Neural cell (in vitro differentiated cells): ENCODE measurements around the gene GCFC2. TPM values are rescaled to one million over a fixed set of nuclear protein-coding genes. Genes with fewer than 3 reads are reported as not detected.

Experiments
- H2AFZ ChIP-seq: fragments of 200-600, 300-800 bp; sonication (generic), shearing (Covaris generic); 2 replicates; pipeline ENCODE4 v1.6.0; 2014; ENCODE audit warnings: low read depth, mild to moderate bottlenecking, antibody characterized with exemption, low read length, moderate library complexity
- H3F3A ChIP-seq: fragments of 200-600 bp; shearing (Covaris generic); 2 replicates; pipeline ENCODE4 v1.6.1; 2016; ENCODE audit warnings: mild to moderate bottlenecking, moderate library complexity, mixed read lengths, antibody characterized with exemption, low read length; ENCODE audit not compliant: insufficient read depth, poor library complexity, severe bottlenecking
- H3K27ac ChIP-seq: fragments of 200-600, 300-800 bp; sonication (generic), shearing (Covaris generic); 2 replicates; pipeline ENCODE4 v1.5.1; 2014; ENCODE audit warnings: mild to moderate bottlenecking, low read length, moderate library complexity
- H3K27me3 ChIP-seq: fragments of 300-800, 200-600 bp; sonication (generic), shearing (Covaris generic); 2 replicates; pipeline ENCODE4 v1.6.0; 2014; ENCODE audit warnings: mild to moderate bottlenecking, low read depth, low read length, moderate library complexity; ENCODE audit not compliant: insufficient read depth
- H3K36me3 ChIP-seq: fragments of 300-800, 200-600 bp; sonication (generic), shearing (Covaris generic); 2 replicates; pipeline ENCODE4 v1.5.1; 2014; ENCODE audit warnings: mild to moderate bottlenecking, antibody characterized with exemption, low read length, moderate library complexity; ENCODE audit not compliant: insufficient read depth
- H3K4me2 ChIP-seq: fragments of 300-800, 200-600 bp; sonication (generic), shearing (Covaris generic); 2 replicates; pipeline ENCODE4 v1.6.0; 2014; ENCODE audit warnings: mild to moderate bottlenecking, low read length
- H3K4me3 ChIP-seq: fragments of 300-800, 200-600 bp; sonication (generic), shearing (Covaris generic); 2 replicates; pipeline ENCODE4 v1.5.1; 2014; ENCODE audit warnings: mild to moderate bottlenecking, low read length, moderate library complexity
- H3K79me2 ChIP-seq: fragments of 200-600 bp; shearing (Covaris generic); replicated peaks from 2 replicates; pipeline ENCODE4 v1.6.0; 2014; ENCODE audit warnings: mild to moderate bottlenecking, low read length, moderate library complexity; ENCODE audit not compliant: insufficient read depth
- H3K9ac ChIP-seq: fragments of 300-800, 200-600 bp; sonication (generic), shearing (Covaris generic); 2 replicates; pipeline ENCODE4 v1.6.1; 2016; ENCODE audit warnings: mild to moderate bottlenecking, low read length, mixed read lengths
- H3K9me2 ChIP-seq: fragments of 200-600 bp; shearing (Covaris generic); 2 replicates; pipeline ENCODE4 v1.6.1; 2016; ENCODE audit warnings: mild to moderate bottlenecking, low read length, mixed read lengths; ENCODE audit not compliant: insufficient read depth
- H3K9me3 ChIP-seq: fragments of 200-600, 300-800 bp; sonication (generic), shearing (Covaris generic); 2 replicates; pipeline ENCODE4 v1.6.1; 2016; ENCODE audit warnings: mild to moderate bottlenecking, mixed run types, low read length, moderate library complexity, mixed read lengths
- H4K20me1 ChIP-seq: fragments of 200-600 bp; shearing (Covaris generic); 2 replicates; pipeline ENCODE4 v1.6.1; 2016; ENCODE audit warnings: mild to moderate bottlenecking, mixed run types; ENCODE audit not compliant: insufficient read depth
- CTCF ChIP-seq: fragments of 450-650 bp; IDR thresholded peaks from 2 replicates; pipeline ENCODE4 v1.5.1; 2014; ENCODE audit warnings: antibody characterized with exemption, mild to moderate bottlenecking, moderate library complexity; ENCODE audit not compliant: poor library complexity, severe bottlenecking
- EP300 ChIP-seq: fragments of 450-650 bp; conservative IDR thresholded peaks from 2 replicates; pipeline ENCODE4 v1.6.1; 2014; ENCODE audit warnings: antibody characterized with exemption, mild to moderate bottlenecking, moderate library complexity; ENCODE audit not compliant: poor library complexity, severe bottlenecking
- EZH2 ChIP-seq: fragments of 200-600, 300-800 bp; shearing (Covaris generic), sonication (generic); IDR thresholded peaks from 2 replicates; pipeline ENCODE4 v1.6.1; 2014; ENCODE audit warnings: antibody characterized with exemption, low read length, borderline replicate concordance, mild to moderate bottlenecking; ENCODE audit not compliant: insufficient read depth, poor library complexity, severe bottlenecking
- MXI1 ChIP-seq: fragments of 450-650 bp; conservative IDR thresholded peaks from 2 replicates; pipeline ENCODE4 v1.6.1; 2014; ENCODE audit warnings: antibody characterized with exemption, mild to moderate bottlenecking; ENCODE audit not compliant: poor library complexity, severe bottlenecking
- POLR2AphosphoS5 ChIP-seq: IDR thresholded peaks from 2 replicates; pipeline ENCODE4 v1.6.1; 2012
- RAD21 ChIP-seq: fragments of 450-650 bp; conservative IDR thresholded peaks from 2 replicates; pipeline ENCODE4 v1.6.1; 2014; ENCODE audit warnings: antibody characterized with exemption, mild to moderate bottlenecking, moderate library complexity
- SMC3 ChIP-seq: fragments of 450-650 bp; conservative IDR thresholded peaks from 2 replicates; pipeline ENCODE4 v1.6.1; 2014; ENCODE audit warnings: antibody characterized with exemption, mild to moderate bottlenecking, moderate library complexity; ENCODE audit not compliant: poor library complexity
- TAF1 ChIP-seq: IDR thresholded peaks from 2 replicates; pipeline ENCODE4 v1.6.1; 2012; ENCODE audit warnings: low read depth
- polyA plus RNA-seq: library from polyadenylated mRNA; depleted of rRNA; stranded (reverse); fragments of >200 nt; gene quantifications from 2 replicates; pipeline ENCODE4 v1.2.3, GENCODE V29; 2014
- TF ChIP-seq, protein P1 (sequence below): IDR thresholded peaks from 2 replicates; pipeline ENCODE4 v1.6.1; 2012; ENCODE audit warnings: borderline replicate concordance

GCFC2 gene
- polyA plus RNA-seq, 1 donor from 2014 or later: 2.5 TPM

- Histone ChIP-seq H3K9ac (no peak overlapping the region), H3K4me3 (no peak overlapping the region), H3K79me2 (no peaks in the 10 kb centered on the region), H3K27ac (no peak overlapping the region), H3K27me3 (no peaks in the 10 kb centered on the region), H3K36me3 (no peaks in the 10 kb centered on the region), H3K4me2 (no peak overlapping the region), H3K9me3 (no peaks in the 10 kb centered on the region), H4K20me1 (no peaks in the 10 kb centered on the region), H3K9me2 (no peaks in the 10 kb centered on the region), H2AFZ (no peak overlapping the region), H3F3A (no peaks in the 10 kb centered on the region)
- no peak for TF ChIP-seq MXI1
- no peak for TF ChIP-seq CTCF
- TF ChIP-seq EZH2: no peak
- no peak for TF ChIP-seq RAD21
- TF ChIP-seq TAF1: no peak
- TF ChIP-seq, protein P1, sequence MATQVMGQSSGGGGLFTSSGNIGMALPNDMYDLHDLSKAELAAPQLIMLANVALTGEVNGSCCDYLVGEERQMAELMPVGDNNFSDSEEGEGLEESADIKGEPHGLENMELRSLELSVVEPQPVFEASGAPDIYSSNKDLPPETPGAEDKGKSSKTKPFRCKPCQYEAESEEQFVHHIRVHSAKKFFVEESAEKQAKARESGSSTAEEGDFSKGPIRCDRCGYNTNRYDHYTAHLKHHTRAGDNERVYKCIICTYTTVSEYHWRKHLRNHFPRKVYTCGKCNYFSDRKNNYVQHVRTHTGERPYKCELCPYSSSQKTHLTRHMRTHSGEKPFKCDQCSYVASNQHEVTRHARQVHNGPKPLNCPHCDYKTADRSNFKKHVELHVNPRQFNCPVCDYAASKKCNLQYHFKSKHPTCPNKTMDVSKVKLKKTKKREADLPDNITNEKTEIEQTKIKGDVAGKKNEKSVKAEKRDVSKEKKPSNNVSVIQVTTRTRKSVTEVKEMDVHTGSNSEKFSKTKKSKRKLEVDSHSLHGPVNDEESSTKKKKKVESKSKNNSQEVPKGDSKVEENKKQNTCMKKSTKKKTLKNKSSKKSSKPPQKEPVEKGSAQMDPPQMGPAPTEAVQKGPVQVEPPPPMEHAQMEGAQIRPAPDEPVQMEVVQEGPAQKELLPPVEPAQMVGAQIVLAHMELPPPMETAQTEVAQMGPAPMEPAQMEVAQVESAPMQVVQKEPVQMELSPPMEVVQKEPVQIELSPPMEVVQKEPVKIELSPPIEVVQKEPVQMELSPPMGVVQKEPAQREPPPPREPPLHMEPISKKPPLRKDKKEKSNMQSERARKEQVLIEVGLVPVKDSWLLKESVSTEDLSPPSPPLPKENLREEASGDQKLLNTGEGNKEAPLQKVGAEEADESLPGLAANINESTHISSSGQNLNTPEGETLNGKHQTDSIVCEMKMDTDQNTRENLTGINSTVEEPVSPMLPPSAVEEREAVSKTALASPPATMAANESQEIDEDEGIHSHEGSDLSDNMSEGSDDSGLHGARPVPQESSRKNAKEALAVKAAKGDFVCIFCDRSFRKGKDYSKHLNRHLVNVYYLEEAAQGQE: no peak
- TF ChIP-seq POLR2AphosphoS5: no peak
- TF ChIP-seq SMC3: no peak
- no peak for TF ChIP-seq EP300
These were observed 94.3 kb downstream of the GCFC2 start for GRCh38 chr2:75616406-75616805.

DNA sequence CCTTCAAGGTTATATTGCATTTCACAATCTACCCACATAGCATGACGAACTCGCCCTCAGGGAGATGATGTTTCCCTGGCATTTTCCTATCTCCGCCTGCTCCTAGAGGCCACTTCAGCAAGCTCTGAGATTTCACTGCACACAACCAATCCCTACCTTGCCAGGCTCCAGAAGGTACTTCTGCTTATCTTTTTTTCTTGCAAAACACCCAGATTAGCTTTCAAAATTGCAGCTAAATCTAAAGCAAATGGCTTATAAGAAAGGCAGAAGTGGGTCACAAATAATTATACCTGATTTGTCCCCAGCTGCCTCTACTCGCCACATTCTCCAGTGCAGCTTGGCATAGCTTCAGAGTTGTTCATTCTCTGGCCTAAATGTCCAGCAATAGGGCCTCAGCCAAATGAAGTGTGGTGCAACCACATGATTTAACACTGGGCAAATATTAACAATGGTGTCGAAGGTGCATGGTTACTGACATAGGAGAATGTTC, 96.5 kb downstream of the GCFC2 start:
- TF ChIP-seq EZH2 (no peak), SMC3 (no peak), POLR2AphosphoS5 (no peak), MXI1 (no peak), CTCF (no peak), TAF1 (no peak), EP300 (no peak)
- TF ChIP-seq, protein P1: no peak
- no peaks in the 10 kb centered on the region for H3K79me2 ChIP-seq
- no peak overlapping the region for H3K4me2 ChIP-seq
- no peaks in the 10 kb centered on the region for H3K9me2 ChIP-seq
- no peak overlapping the region for H3K4me3 ChIP-seq
- H3K9me3 ChIP-seq: no peaks in the 10 kb centered on the region
- no peaks in the 10 kb centered on the region for H3F3A ChIP-seq
- H3K36me3 ChIP-seq: no peaks in the 10 kb centered on the region
- H3K9ac ChIP-seq: no peak overlapping the region
- no peak overlapping the region for H2AFZ ChIP-seq
- H3K27me3 ChIP-seq: no peaks in the 10 kb centered on the region
- no peaks in the 10 kb centered on the region for H4K20me1 ChIP-seq
- H3K27ac ChIP-seq: no peak overlapping the region
